Sigmoid colon (tissue), 4 donors: ENCODE data around the gene TM4SF5.

Source experiments
- CTCF ChIP-seq, 4 experiments: fragments of 450-650 bp in 3 of 4; fragments of 200-600 bp in 1 of 4; IDR thresholded peaks; one replicate each; pipeline ENCODE4 v1.5.1; 2016 to 2019; ENCODE audit warnings: antibody characterized with exemption in 4 of 4, mild to moderate bottlenecking in 3 of 4, moderate library complexity in 2 of 4
- EP300 ChIP-seq, 4 donors: sonication (generic); formaldehyde crosslinking; IDR thresholded peaks; one replicate each; pipeline ENCODE4 v1.6.1; 2017; ENCODE audit warnings: antibody characterized with exemption in 4 of 4
- POLR2A ChIP-seq, 2 donors: fragments of 450-650 bp; IDR thresholded peaks; one replicate each; pipeline ENCODE4 v1.6.1; 2016; ENCODE audit warnings: antibody characterized with exemption in 2 of 2, mild to moderate bottlenecking in 2 of 2, moderate library complexity in 2 of 2

- TF ChIP-seq CTCF (IDR thresholded peaks at IDR 0.05) (no peak), POLR2A (IDR thresholded peaks at IDR 0.05) (no peak), EP300 (IDR thresholded peaks at IDR 0.05) (no peak)
Observed at GRCh38 chr17:4769628-4770027, 2.1 kb upstream of the TM4SF5 start.
